Neutrophil (primary cell): ENCODE data around the gene IL1RAPL2.

Experiments used
- H3K27ac ChIP-seq: fragments of 200-600 bp; sonication (generic); 2 replicates; pipeline ENCODE4 v1.5.1; 2016; ENCODE audit warnings: mild to moderate bottlenecking, moderate library complexity
- H3K27me3 ChIP-seq: fragments of 200-600 bp; sonication (generic); 2 replicates; pipeline ENCODE4 v1.6.0; 2016; ENCODE audit warnings: mild to moderate bottlenecking
- H3K36me3 ChIP-seq: fragments of 200-600 bp; sonication (generic); 2 replicates; pipeline ENCODE4 v1.5.1; 2017
- H3K4me1 ChIP-seq, 2 experiments: fragments of 200-600 bp in 1 of 2; sonication (generic) in 1 of 2; 1 replicate in 1 of 2; 2 replicates in 1 of 2; pipeline versions ENCODE4 v1.5.1 to v1.6.1; 2013 to 2016; ENCODE audit warnings: low read depth in 1 of 2, low read length in 1 of 2, mild to moderate bottlenecking in 1 of 2, moderate library complexity in 1 of 2; ENCODE audit not compliant: control insufficient read depth in 1 of 2, insufficient read depth in 1 of 2
- H3K4me3 ChIP-seq, 2 experiments: fragments of 200-600 bp in 1 of 2; sonication (generic) in 1 of 2; 1 replicate in 1 of 2; 2 replicates in 1 of 2; pipeline ENCODE4 v1.5.1; 2013 to 2016; ENCODE audit warnings: low read depth in 1 of 2, low read length in 1 of 2, mild to moderate bottlenecking in 1 of 2, moderate library complexity in 1 of 2
- H3K9me3 ChIP-seq: fragments of 200-600 bp; sonication (generic); 2 replicates; pipeline ENCODE4 v1.5.1; 2016
- CTCF ChIP-seq: fragments of 200-600 bp; sonication (generic); IDR thresholded peaks from 2 replicates; pipeline ENCODE4 v1.5.1; 2016; ENCODE audit warnings: antibody characterized with exemption

Gene IL1RAPL2

DNA sequence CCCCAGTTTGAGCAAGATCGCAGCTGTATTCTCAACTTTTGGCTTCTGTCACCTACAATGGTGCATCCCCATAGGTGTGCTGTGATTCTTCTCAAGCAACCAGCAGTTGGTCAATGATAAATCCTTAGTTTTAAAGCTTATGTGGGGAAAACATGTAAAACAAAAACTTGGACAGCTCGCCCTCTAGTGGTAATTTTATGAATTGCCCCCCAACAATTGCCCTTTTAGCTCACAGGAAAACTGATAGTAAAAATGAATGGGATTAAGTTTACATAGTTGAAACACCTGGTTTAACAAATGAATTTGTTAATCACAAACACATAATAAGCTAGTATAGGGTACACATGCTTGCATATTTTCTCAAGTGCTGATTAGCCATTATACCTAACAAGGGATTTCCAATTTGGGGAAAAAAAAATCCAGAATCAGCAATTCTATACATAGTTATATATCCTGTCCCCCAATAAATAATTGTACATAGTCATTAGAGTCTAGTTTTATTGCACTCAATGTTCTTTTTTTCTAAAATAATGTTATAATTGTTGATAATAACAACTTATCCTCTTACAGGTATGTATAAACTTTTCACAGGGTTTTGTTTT is 624.4 kb downstream of the IL1RAPL2 start:
- no peaks in the 10 kb centered on the region for H3K36me3 ChIP-seq
- H3K4me1 ChIP-seq, result no peaks in the 10 kb centered on the region
- no peaks in the 10 kb centered on the region for H3K9me3 ChIP-seq
- peak; percentile 53 for TF ChIP-seq CTCF
- no peak overlapping the region for H3K27ac ChIP-seq
- no peaks in the 10 kb centered on the region for H3K27me3 ChIP-seq
- H3K4me3 ChIP-seq, result no peak overlapping the region

GRCh38 chrX:105191878-105192277 is 625.9 kb downstream of the IL1RAPL2 start:
- Histone ChIP-seq H3K36me3 (no peaks in the 10 kb centered on the region), H3K9me3 (no peaks in the 10 kb centered on the region), H3K27ac (no peak overlapping the region), H3K27me3 (no peaks in the 10 kb centered on the region), H3K4me3 (no peak overlapping the region), H3K4me1 (no peaks in the 10 kb centered on the region)
- TF ChIP-seq CTCF, result no peak

DNA sequence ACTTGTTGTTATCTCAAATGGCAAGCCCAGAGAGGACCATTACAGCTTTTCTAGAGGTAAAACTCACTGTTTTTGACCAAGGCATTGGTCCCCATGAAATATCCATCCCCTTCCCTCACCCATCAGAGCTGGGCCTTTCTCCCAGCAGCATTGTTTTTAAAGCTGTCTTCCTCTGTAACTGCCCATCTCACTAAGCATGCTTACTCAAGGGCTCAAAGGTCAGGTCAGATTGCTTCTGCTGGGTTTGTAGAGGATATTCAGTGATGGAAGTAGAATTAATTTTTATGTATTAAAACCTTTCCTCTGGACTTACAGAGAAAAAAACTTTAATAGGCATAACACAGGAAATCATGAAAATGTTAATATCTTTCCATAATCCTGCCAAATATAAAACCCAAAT is 643.4 kb downstream of the IL1RAPL2 start:
- H3K9me3 ChIP-seq, result no peaks in the 10 kb centered on the region
- TF ChIP-seq CTCF, result no peak
- H3K36me3 ChIP-seq, result no peaks in the 10 kb centered on the region
- no peaks in the 10 kb centered on the region for H3K27me3 ChIP-seq
- H3K4me1 ChIP-seq, result no peaks in the 10 kb centered on the region
- no peak overlapping the region for H3K27ac ChIP-seq
- H3K4me3 ChIP-seq, result no peak overlapping the region

GRCh38 chrX:105210258-105210657 is 644.3 kb downstream of the IL1RAPL2 start:
- no peak overlapping the region for H3K27ac ChIP-seq
- no peaks in the 10 kb centered on the region for H3K36me3 ChIP-seq
- TF ChIP-seq CTCF, result no peak
- no peaks in the 10 kb centered on the region for H3K27me3 ChIP-seq
- no peaks in the 10 kb centered on the region for H3K4me1 ChIP-seq
- no peaks in the 10 kb centered on the region for H3K9me3 ChIP-seq
- no peak overlapping the region for H3K4me3 ChIP-seq

- Histone ChIP-seq H3K27me3 (no peaks in the 10 kb centered on the region), H3K9me3 (no peaks in the 10 kb centered on the region), H3K36me3 (no peaks in the 10 kb centered on the region), H3K4me1 (no peaks in the 10 kb centered on the region), H3K27ac (no peak overlapping the region), H3K4me3 (no peak overlapping the region)
- TF ChIP-seq CTCF, result no peak
These were observed 645.1 kb downstream of the IL1RAPL2 start for GRCh38 chrX:105211066-105211575.
